ENCODE measurements around the gene SCN4B. TPM values are rescaled to one million over a fixed set of nuclear protein-coding genes. Genes with fewer than 3 reads are reported as not detected.

The SCN4B gene
- total and polyA plus RNA-seq, 2 donors (not counting 3 experiments of a cell fraction or from before 2014, with no cell fraction given) = 0.06 to 0.13 TPM

DNA sequence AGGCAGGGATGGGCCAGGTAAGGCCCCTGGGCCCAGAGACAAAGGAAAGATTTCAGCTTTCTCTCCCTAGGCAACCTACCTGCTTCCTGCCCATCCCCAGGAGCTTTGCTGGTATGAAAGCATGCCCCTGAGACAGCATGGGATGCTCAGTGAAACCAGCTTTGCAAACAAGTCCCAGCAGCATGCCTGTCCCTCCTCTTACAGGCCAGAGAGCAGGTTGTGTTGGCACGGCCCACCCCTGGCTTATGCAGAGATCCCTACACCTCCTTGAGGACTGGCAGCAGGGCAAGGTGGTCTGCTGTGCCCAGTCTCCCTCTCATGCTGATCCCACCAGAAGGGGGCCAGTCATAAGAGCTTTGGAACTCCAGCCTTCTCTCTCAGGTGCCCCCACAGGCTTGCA lies 3.1 kb downstream of the SCN4B start:
- DNase-seq (ENCODE audit: low read depth, low spot score) = no peak
- no peak overlapping the region for H3K4me2 ChIP-seq (ENCODE audit: insufficient read depth, low read length)
- BruUV-seq (replicated peaks) = no TSS peak
- ChIA-PET POLR2A (no interaction called here), CTCF (interaction anchor here (1.4 to 1.8 kb wide), 2 partner anchors 15 to 22 kb away, joined by 4 to 13 read pairs; no protein-coding TSS in a partner anchor)
- no peak overlapping the region for H3K27ac ChIP-seq (ENCODE audit: insufficient read depth, low read depth, low read length)
- H3K4me3 ChIP-seq (replicated peaks in 1 of 3; ENCODE audit: insufficient read depth in 1 of 3, low read depth in 1 of 3, low read length in 3 of 3) = no peak overlapping the region
- H2AFZ ChIP-seq (ENCODE audit: low read depth, low read length) = no peak overlapping the region
- intact Hi-C loops (cut with micrococcal nuclease) = no loop called here
- H3K9me1 ChIP-seq (replicated peaks; ENCODE audit: control insufficient read depth, extremely low read depth, insufficient read depth, low read length) = no peaks in the 10 kb centered on the region
- H3K9ac ChIP-seq (replicated peaks; ENCODE audit: extremely low read depth, insufficient read depth, low read length) = no peak overlapping the region
- H3K9me3 ChIP-seq (replicated peaks; ENCODE audit: control insufficient read depth, insufficient read depth, low read length) = no peaks in the 10 kb centered on the region
- TF ChIP-seq MAX (IDR thresholded peaks at IDR 0.05; ENCODE audit: insufficient read depth, insufficient read length) = no peak
- no peak for TF ChIP-seq FOS (IDR thresholded peaks at IDR 0.05; ENCODE audit: borderline replicate concordance, insufficient read depth, low read length)
- no peak for TF ChIP-seq EZH2 (IDR thresholded peaks at IDR 0.05; ENCODE audit: borderline replicate concordance, low read depth, low read length, severe bottlenecking)
- TF ChIP-seq JUN (IDR thresholded peaks at IDR 0.05; ENCODE audit: borderline replicate concordance, insufficient read depth, insufficient read length, low read depth) = no peak
- TF ChIP-seq, protein P1, sequence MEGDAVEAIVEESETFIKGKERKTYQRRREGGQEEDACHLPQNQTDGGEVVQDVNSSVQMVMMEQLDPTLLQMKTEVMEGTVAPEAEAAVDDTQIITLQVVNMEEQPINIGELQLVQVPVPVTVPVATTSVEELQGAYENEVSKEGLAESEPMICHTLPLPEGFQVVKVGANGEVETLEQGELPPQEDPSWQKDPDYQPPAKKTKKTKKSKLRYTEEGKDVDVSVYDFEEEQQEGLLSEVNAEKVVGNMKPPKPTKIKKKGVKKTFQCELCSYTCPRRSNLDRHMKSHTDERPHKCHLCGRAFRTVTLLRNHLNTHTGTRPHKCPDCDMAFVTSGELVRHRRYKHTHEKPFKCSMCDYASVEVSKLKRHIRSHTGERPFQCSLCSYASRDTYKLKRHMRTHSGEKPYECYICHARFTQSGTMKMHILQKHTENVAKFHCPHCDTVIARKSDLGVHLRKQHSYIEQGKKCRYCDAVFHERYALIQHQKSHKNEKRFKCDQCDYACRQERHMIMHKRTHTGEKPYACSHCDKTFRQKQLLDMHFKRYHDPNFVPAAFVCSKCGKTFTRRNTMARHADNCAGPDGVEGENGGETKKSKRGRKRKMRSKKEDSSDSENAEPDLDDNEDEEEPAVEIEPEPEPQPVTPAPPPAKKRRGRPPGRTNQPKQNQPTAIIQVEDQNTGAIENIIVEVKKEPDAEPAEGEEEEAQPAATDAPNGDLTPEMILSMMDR (IDR thresholded peaks at IDR 0.05; ENCODE audit: extremely low read depth in 1 of 2, insufficient read depth in 1 of 2, low read depth in 1 of 2, low read length in 2 of 2) = no peak
- TF ChIP-seq POLR2A (IDR thresholded peaks at IDR 0.05; ENCODE audit: low read depth, low read length) = no peak
- TF ChIP-seq MYC (IDR thresholded peaks at IDR 0.05; ENCODE audit: low read depth, low read length) = no peak
- no peak for TF ChIP-seq POLR2AphosphoS5 (IDR thresholded peaks at IDR 0.05; ENCODE audit: insufficient read depth, low read depth, low read length)
- no peak for TF ChIP-seq GATA2 (IDR thresholded peaks at IDR 0.05; ENCODE audit: insufficient read depth, insufficient read length, low read depth, low read length)
- no peaks in the 10 kb centered on the region for H3K36me3 ChIP-seq (ENCODE audit: control insufficient read depth in 2 of 2, extremely low read depth in 1 of 2, insufficient read depth in 2 of 2, low read length in 2 of 2)
- H3K27me3 ChIP-seq (ENCODE audit: control insufficient read depth in 2 of 2, insufficient read depth in 2 of 2, low read length in 2 of 2) = peaks cover 56 to 63% of the 10 kb centered on the region in 2 experiments
- FAIRE-seq = no peak
- dilution Hi-C loops (cut with MboI; ENCODE audit: extremely low pct_ligation_motif_present, low sequenced_read_pairs) = no loop called here
- H3K79me2 ChIP-seq (ENCODE audit: control insufficient read depth, insufficient read depth, low read length) = no peaks in the 10 kb centered on the region
- no peaks in the 10 kb centered on the region for H4K20me1 ChIP-seq (replicated peaks; ENCODE audit: control insufficient read depth, extremely low read depth, insufficient read depth, low read length)
- peaks cover 3% of the 10 kb centered on the region for H3K4me1 ChIP-seq (ENCODE audit: control insufficient read depth, extremely low read depth, insufficient read depth, low read length)
